Transverse colon (tissue), 4 donors: ENCODE results near the gene EYA4. TPM values are rescaled to one million over a fixed set of nuclear protein-coding genes. Genes with fewer than 3 reads are reported as not detected.

Experiments
- DNase-seq: peaks from one replicate; pipeline ENCODE4 v3.0.0-alpha.2; 2019
- H3K27ac ChIP-seq, 4 donors: fragments of 200-600 bp; sonication (generic); 2 replicates each; pipeline ENCODE4 v1.5.1; 2016 to 2018; ENCODE audit warnings: inconsistent platforms in 4 of 4
- H3K27me3 ChIP-seq: fragments of 200-600 bp; sonication (generic); 2 replicates; pipeline ENCODE4 v1.5.1; 2017; ENCODE audit warnings: inconsistent platforms
- H3K36me3 ChIP-seq, 4 donors: fragments of 200-600 bp; sonication (generic); 2 replicates each; pipeline ENCODE4 v1.5.1; 2017 to 2019; ENCODE audit warnings: inconsistent platforms in 4 of 4
- H3K4me1 ChIP-seq, 4 donors: fragments of 200-600 bp; sonication (generic); 2 replicates each; pipeline ENCODE4 v1.5.1; 2017 to 2020; ENCODE audit warnings: inconsistent platforms in 4 of 4
- H3K4me3 ChIP-seq, 4 donors: fragments of 200-600 bp; sonication (generic); 1 replicate in 1 of 4; 2 replicates in 3 of 4; pipeline versions ENCODE4 v1.5.1 to v1.6.1; 2017 to 2019; ENCODE audit warnings: inconsistent platforms in 4 of 4
- H3K9me3 ChIP-seq, 2 donors: fragments of 200-600 bp; sonication (generic); 2 replicates each; pipeline ENCODE4 v1.5.1; 2017 to 2019; ENCODE audit warnings: inconsistent platforms in 2 of 2
- EP300 ChIP-seq: sonication (generic); formaldehyde crosslinking; IDR thresholded peaks from one replicate; pipeline ENCODE4 v1.6.1; 2017; ENCODE audit warnings: antibody characterized with exemption, low read depth
- POLR2A ChIP-seq: fragments of 450-650 bp; IDR thresholded peaks from one replicate; pipeline ENCODE4 v1.6.1; 2016; ENCODE audit warnings: antibody characterized with exemption, mild to moderate bottlenecking, moderate library complexity
- POLR2AphosphoS5 ChIP-seq, 3 donors: sonication (generic); formaldehyde crosslinking; IDR thresholded peaks; one replicate each; pipeline ENCODE4 v1.6.1; 2016; ENCODE audit warnings: antibody characterized with exemption in 3 of 3
- WGBS, 2 donors: methylation state at CpG; one replicate each; pipeline ENCODE4 v1.1.5; 2018; ENCODE audit warnings: low coverage in 1 of 2; 5-methylcytosine and 5-hydroxymethylcytosine counted together
- in situ Hi-C, 4 donors: fragments of 200-750 bp; cut with MboI; loops; one replicate each; pipeline versions ENCODE4 v1.15.0 to v1.15.1; 2017; ENCODE audit warnings: low sequenced_read_pairs in 3 of 4, low pct_ligation_motif_present in 1 of 4, low pct_unique_long_range_greater_than_20kb in 1 of 4
- intact Hi-C: fragments of 100-400 bp; cut with DNase I; formaldehyde crosslinking; loops from one replicate; pipeline ENCODE4 v1.15.1; 2023; ENCODE audit warnings: low total_unique reads
- total RNA-seq, 4 donors: library from RNA; depleted of rRNA; stranded (reverse); fragments of >200 nt; gene quantifications; one replicate each; pipeline ENCODE4 v1.1.0, GENCODE V29; 2016
- TF ChIP-seq, protein P1 (sequence below), 5 experiments: fragments of 200-600 bp in 3 of 5; fragments of 450-650 bp in 2 of 5; sonication (generic) in 3 of 5; IDR thresholded peaks; 1 replicate in 2 of 5; 2 replicates in 3 of 5; pipeline ENCODE4 v1.5.1; 2016 to 2017; ENCODE audit warnings: antibody characterized with exemption in 5 of 5, inconsistent platforms in 3 of 5, mild to moderate bottlenecking in 2 of 5, moderate library complexity in 1 of 5

EYA4 gene
- total RNA-seq, 4 donors from 2014 or later = 0.27 to 0.64 TPM; not detected in 2

DNA sequence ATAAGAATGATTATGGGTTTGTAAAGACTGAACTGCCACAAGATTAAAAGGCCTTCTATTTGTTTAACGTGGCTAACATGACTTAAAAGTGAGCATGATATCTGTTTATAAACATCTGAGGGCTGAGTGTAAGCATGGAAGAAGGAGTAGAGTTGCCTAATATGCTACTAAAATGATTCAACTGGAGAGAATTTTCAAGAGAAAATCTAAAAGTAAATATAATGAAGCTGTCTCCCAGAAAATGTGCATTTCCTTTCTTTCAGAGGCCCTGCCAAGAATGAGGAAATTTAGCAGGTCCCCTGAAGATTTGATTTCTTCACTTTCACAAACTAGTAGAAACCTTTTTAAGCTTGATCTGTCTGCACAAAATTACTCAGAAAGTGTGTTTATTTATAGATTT lies 4.2 kb upstream of the EYA4 start:
- H3K27me3 ChIP-seq = peaks cover 30% of the 10 kb centered on the region
- H3K4me3 ChIP-seq = no peak overlapping the region
- H3K4me1 ChIP-seq = peaks cover 0 to 14% (median 9%) of the 10 kb centered on the region in 4 donors
- in situ Hi-C loops (no loop called here), intact Hi-C loops (no loop called here)
- TF ChIP-seq POLR2AphosphoS5 (IDR thresholded peaks at IDR 0.05) (no peak), POLR2A (no peak), EP300 (no peak)
- TF ChIP-seq, protein P1, sequence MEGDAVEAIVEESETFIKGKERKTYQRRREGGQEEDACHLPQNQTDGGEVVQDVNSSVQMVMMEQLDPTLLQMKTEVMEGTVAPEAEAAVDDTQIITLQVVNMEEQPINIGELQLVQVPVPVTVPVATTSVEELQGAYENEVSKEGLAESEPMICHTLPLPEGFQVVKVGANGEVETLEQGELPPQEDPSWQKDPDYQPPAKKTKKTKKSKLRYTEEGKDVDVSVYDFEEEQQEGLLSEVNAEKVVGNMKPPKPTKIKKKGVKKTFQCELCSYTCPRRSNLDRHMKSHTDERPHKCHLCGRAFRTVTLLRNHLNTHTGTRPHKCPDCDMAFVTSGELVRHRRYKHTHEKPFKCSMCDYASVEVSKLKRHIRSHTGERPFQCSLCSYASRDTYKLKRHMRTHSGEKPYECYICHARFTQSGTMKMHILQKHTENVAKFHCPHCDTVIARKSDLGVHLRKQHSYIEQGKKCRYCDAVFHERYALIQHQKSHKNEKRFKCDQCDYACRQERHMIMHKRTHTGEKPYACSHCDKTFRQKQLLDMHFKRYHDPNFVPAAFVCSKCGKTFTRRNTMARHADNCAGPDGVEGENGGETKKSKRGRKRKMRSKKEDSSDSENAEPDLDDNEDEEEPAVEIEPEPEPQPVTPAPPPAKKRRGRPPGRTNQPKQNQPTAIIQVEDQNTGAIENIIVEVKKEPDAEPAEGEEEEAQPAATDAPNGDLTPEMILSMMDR (IDR thresholded peaks at IDR 0.05) = no peak
- no peak for DNase-seq
- H3K36me3 ChIP-seq = no peaks in the 10 kb centered on the region
- H3K9me3 ChIP-seq = no peaks in the 10 kb centered on the region
- H3K27ac ChIP-seq = no peak overlapping the region
- WGBS, 2 donors = 29 to 44% methylated on average over 1 of the region's 1 CpG

DNA sequence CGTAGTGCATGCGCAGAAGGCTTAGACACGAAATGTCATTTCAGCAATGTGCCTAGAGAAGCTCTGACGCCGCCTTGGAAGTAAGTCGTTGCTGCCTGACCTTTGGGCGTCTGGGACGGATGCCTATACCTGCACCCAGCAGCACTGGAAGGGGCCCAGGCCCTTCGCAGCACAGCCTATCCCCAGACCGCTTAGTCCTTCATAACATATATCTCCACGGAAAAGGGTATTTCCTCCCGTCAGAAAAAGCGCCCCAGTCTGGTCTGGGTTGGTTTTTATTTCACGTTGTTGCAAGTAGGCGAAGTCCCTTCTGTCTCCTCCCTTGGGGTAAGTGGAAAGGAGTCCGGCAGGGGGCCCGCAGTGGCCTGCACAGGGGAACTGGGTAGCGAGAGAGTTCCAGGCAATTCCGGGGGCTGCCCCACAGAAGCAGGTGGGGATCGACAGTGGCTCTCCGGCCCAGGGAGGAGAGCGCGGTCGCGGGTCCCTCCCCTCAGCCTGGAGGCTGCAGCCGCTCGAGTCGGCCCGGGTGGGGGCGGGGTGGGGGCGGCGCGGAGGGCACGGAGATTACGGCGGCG lies 559 bp upstream of the EYA4 start:
- no peaks in the 10 kb centered on the region for H3K36me3 ChIP-seq
- in situ Hi-C loops (no loop called here), intact Hi-C loops (no loop called here)
- TF ChIP-seq POLR2AphosphoS5 (IDR thresholded peaks at IDR 0.05) (no peak), POLR2A (no peak), EP300 (no peak)
- TF ChIP-seq, protein P1 (IDR thresholded peaks at IDR 0.05) = no peak
- H3K27ac ChIP-seq = no peak overlapping the region
- DNase-seq = no peak
- 14 to 60% methylated on average over 1 to 34 of the region's 37 CpGs for whole genome bisulfite sequencing, 2 donors
- no peaks in the 10 kb centered on the region for H3K9me3 ChIP-seq
- H3K27me3 ChIP-seq = peaks cover 66% of the 10 kb centered on the region
- peaks cover 0 to 24% (median 10%) of the 10 kb centered on the region in 4 donors for H3K4me1 ChIP-seq
- H3K4me3 ChIP-seq = peak overlapping the region in 3 of 4 donors; percentile 26 to 43 (median 31)

DNA sequence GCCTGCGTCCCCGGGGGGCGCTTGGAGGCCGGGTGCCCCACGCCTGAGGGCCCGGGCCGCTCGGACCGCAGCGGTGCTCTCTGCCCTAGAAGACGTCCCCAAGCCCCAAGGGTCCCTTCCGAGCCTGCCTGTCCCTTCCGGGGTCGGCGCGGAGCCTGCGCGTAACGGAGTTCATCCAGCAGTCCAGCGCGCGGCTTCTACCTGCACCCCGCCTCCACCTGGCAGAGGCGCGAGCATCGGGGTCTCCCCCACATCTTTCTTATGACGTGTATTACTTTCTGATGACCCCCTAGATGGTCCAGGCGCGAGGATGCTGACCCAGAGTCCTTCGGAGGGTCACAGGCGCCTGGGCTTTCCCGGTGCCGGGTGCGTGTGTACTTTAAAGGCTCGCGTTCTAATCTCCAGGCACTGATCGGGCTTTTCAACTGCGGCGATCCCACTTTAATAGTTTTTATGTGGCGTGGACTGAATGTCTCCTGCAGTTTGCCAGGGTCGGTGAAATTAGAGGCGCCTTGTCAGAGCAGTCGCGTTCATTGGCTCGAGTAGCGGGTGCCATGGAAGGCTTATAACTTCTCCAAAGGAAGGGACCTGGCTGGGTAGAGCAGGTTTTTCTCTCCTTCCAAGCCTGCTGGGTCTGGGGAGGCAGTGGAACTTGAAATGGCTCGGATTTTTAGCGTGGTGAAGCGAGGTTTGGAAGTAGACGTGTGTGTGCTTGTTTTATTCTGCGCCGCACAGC lies 912 bp downstream of the EYA4 start:
- intact Hi-C loops = no loop called here

More for the DNA sequence above, 912 bp downstream of the EYA4 start:
- no peaks in the 10 kb centered on the region for H3K36me3 ChIP-seq
- no peak overlapping the region for H3K27ac ChIP-seq
- 11% methylated on average over 42 of the region's 52 CpGs; no CpG with 5 or more reads in 1 of the 2 donors for WGBS, 2 donors
- DNase-seq = no peak
- peaks cover 0 to 24% (median 10%) of the 10 kb centered on the region in 4 donors for H3K4me1 ChIP-seq
- in situ Hi-C loops = no loop called here
- no peaks in the 10 kb centered on the region for H3K9me3 ChIP-seq
- peaks cover 81% of the 10 kb centered on the region for H3K27me3 ChIP-seq
- H3K4me3 ChIP-seq = peak overlapping the region in 3 of 4 donors; percentile 26 to 43 (median 31)
- TF ChIP-seq EP300 (no peak), POLR2A (no peak)
- TF ChIP-seq, protein P1 (IDR thresholded peaks at IDR 0.05) = no peak
